ENCODE measurements around the gene PCDHGB3. TPM values are rescaled to one million over a fixed set of nuclear protein-coding genes. Genes with fewer than 3 reads are reported as not detected.
"Not testable (repeated sequence)": the region's sequence is repeated elsewhere in the genome, so short reads cannot be mapped to it uniquely, and the experiment has no call there.

The PCDHGB3 gene
- total RNA-seq, 1 donor from 2014 or later, result 0.83 TPM

DNA sequence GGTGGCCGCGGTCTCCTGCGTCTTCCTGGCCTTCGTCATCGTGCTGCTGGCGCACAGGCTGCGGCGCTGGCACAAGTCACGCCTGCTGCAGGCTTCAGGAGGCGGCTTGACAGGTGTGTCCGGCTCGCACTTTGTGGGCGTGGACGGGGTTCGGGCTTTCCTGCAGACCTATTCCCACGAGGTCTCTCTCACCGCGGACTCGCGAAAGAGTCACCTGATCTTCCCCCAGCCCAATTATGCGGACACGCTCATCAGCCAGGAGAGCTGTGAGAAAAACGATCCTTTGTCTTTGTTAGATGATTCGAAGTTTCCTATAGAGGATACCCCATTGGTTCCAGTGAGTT lies 45.2 kb downstream of the PCDHGB3 start:
- not testable (repeated sequence) for ATAC-seq; DNase-seq (ENCODE audit: low spot score)

- peak; percentile 61 for DNase-seq (ENCODE audit: low spot score)
- peak; percentile 75 for ATAC-seq
Measured at GRCh38 chr5:141417494-141418172, 47.6 kb downstream of the PCDHGB3 start, which contains the start of gene PCDHGB7. Gene PCDHGB7, plus strand, starts transcription at chr5:141417677. Its CDS starts 183 bp downstream, at chr5:141417860.

- no peak for ATAC-seq
- no peak for DNase-seq (ENCODE audit: low spot score)
Measured at GRCh38 chr5:141419074-141419880, 49.2 kb downstream of the PCDHGB3 start.

DNA sequence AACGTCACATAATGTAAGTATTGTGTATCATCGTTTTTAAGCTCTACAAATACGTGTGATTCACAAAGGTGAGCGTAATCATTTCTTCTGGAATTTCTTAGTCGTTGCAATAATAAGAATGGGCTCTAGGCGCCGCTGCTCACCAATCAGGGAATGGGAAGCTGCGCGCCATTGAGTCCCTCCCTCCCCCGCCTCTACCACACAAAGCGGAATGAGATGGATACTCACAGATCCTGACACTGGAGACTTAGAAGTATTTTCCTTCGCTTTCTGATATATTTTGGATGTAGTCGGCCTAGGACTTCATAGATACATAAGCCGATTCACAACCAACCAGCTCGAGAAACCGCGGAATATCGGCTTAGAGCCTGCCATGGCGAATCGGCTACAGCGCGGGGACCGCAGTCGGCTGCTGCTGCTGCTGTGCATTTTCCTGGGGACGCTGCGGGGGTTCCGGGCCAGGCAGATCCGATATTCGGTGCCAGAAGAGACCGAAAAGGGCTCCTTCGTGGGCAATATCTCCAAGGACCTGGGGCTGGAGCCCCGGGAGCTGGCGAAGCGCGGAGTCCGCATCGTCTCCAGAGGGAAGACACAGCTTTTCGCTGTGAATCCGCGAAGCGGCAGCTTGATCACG lies 50.9 kb downstream of the PCDHGB3 start, which contains the start of gene PCDHGA11:
Gene PCDHGA11 (plus strand): TSS at position 197 of the 634 bp plus-strand sequence. CDS start 177 bp downstream, at position 374.
- DNase-seq (ENCODE audit: low spot score) (no peak), ATAC-seq (peak; percentile 59)

DNA sequence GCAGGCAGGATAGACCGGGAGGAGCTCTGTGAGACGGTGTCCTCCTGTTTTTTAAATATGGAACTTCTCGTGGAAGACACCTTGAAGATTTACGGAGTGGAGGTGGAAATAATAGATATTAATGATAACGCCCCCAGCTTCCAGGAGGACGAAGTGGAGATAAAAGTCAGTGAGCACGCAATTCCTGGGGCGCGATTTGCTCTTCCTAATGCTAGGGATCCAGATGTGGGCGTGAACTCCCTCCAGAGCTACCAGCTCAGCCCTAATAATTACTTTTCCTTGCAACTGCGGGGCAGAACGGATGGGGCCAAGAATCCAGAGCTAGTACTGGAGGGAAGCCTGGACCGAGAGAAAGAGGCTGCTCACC lies 51.4 kb downstream of the PCDHGB3 start:
- DNase-seq (ENCODE audit: low spot score) (no peak), ATAC-seq (no peak)

Other genes with a start within 250 kb of the PCDHGB3 start
- 0.35 TPM for gene PCDHB4, start 248.4 kb upstream of the PCDHGB3 start, total RNA-seq
- 0.33 TPM for gene PCDHB5, start 235.0 kb upstream of the PCDHGB3 start, total RNA-seq
- 0.10 TPM for gene PCDHB6, start 220.2 kb upstream of the PCDHGB3 start, total RNA-seq
- 0.25 TPM for gene PCDHB7, start 197.6 kb upstream of the PCDHGB3 start, total RNA-seq
- gene PCDHB8, start 192.5 kb upstream of the PCDHGB3 start, total RNA-seq, result not detected
- gene PCDHB16, start 187.9 kb upstream of the PCDHGB3 start, total RNA-seq, result 0.58 TPM
- gene PCDHB9, start 183.1 kb upstream of the PCDHGB3 start, total RNA-seq, result 0.05 TPM
- 0.28 TPM for gene PCDHB10, start 177.9 kb upstream of the PCDHGB3 start, total RNA-seq
- gene PCDHB11, start 170.6 kb upstream of the PCDHGB3 start, total RNA-seq, result 0.20 TPM
- 0.28 TPM for gene PCDHB12, start 161.5 kb upstream of the PCDHGB3 start, total RNA-seq
- gene PCDHB13, start 156.3 kb upstream of the PCDHGB3 start, total RNA-seq, result 0.65 TPM
- gene PCDHB14, start 146.9 kb upstream of the PCDHGB3 start, total RNA-seq, result 0.75 TPM
- 0.38 TPM for gene PCDHB15, start 124.8 kb upstream of the PCDHGB3 start, total RNA-seq
- gene SLC25A2, start 66.2 kb upstream of the PCDHGB3 start, total RNA-seq, result 0.25 TPM
- 20.6 TPM for gene TAF7, start 49.5 kb upstream of the PCDHGB3 start, total RNA-seq
- 0.10 TPM for gene PCDHGA1, start 39.7 kb upstream of the PCDHGB3 start, total RNA-seq
- gene PCDHGA2, start 31.5 kb upstream of the PCDHGB3 start, total RNA-seq, result 1.1 TPM
- 0.60 TPM for gene PCDHGA3, start 26.4 kb upstream of the PCDHGB3 start, total RNA-seq
- gene PCDHGB1, start 20.1 kb upstream of the PCDHGB3 start, total RNA-seq, result 0.63 TPM
- gene PCDHGA4, start 15.2 kb upstream of the PCDHGB3 start, total RNA-seq, result 0.53 TPM
- 0.81 TPM for gene PCDHGB2, start 10.2 kb upstream of the PCDHGB3 start, total RNA-seq
- gene PCDHGA5, start 6.1 kb upstream of the PCDHGB3 start, total RNA-seq, result 0.35 TPM
- 0.68 TPM for gene PCDHGA6, start 3.6 kb downstream of the PCDHGB3 start, total RNA-seq
- gene PCDHGA7, start 12.5 kb downstream of the PCDHGB3 start, total RNA-seq, result 0.33 TPM
- gene PCDHGB4, start 17.5 kb downstream of the PCDHGB3 start, total RNA-seq, result 2.2 TPM
- 0.35 TPM for gene PCDHGA8, start 22.4 kb downstream of the PCDHGB3 start, total RNA-seq
- 4.2 TPM for gene PCDHGB5, start 27.7 kb downstream of the PCDHGB3 start, total RNA-seq
- gene PCDHGA9, start 32.5 kb downstream of the PCDHGB3 start, total RNA-seq, result 0.65 TPM
- gene PCDHGB6, start 37.8 kb downstream of the PCDHGB3 start, total RNA-seq, result 2.3 TPM
- gene PCDHGA10, start 42.7 kb downstream of the PCDHGB3 start, total RNA-seq, result 2.2 TPM
- gene PCDHGB7, start 47.4 kb downstream of the PCDHGB3 start, total RNA-seq, result 2.0 TPM
- gene PCDHGA11, start 50.8 kb downstream of the PCDHGB3 start, total RNA-seq, result 0.68 TPM
- gene PCDHGA12, start 60.3 kb downstream of the PCDHGB3 start, total RNA-seq, result 1.0 TPM
- gene PCDHGC3, start 105.7 kb downstream of the PCDHGB3 start, total RNA-seq, result 8.5 TPM
- 0.65 TPM for gene PCDHGC4, start 114.8 kb downstream of the PCDHGB3 start, total RNA-seq
- 0.40 TPM for gene PCDHGC5, start 118.8 kb downstream of the PCDHGB3 start, total RNA-seq
- gene DIAPH1, start 248.8 kb downstream of the PCDHGB3 start, total RNA-seq, result 120 TPM